CD4-positive, CD25-positive, alpha-beta regulatory T cell (primary cell): ENCODE measurements around the gene BAG5. TPM values are rescaled to one million over a fixed set of nuclear protein-coding genes. Genes with fewer than 3 reads are reported as not detected.
"Not testable (repeated sequence)": the region's sequence is repeated elsewhere in the genome, so short reads cannot be mapped to it uniquely, and the experiment has no call there.

ENCODE experiments used
- ATAC-seq, 2 donors: fragments of 150-1000 bp; cut with Tn5 transposase; one replicate each; pipeline ENCODE4 v1.10.0; 2021; ENCODE audit warnings: low read depth in 2 of 2, moderate number of reproducible peaks in 2 of 2, moderate library complexity in 1 of 2
- DNase-seq, 3 donors: peaks; one replicate each; pipeline versions ENCODE4 v3.0.0 to v3.0.0-alpha.2; 2012 to 2022; ENCODE audit warnings: mixed read lengths in 1 of 3
- H3K27ac ChIP-seq: one replicate; pipeline ENCODE4 v1.7.0; 2013; ENCODE audit warnings: mild to moderate bottlenecking, low read length; ENCODE audit not compliant: insufficient read depth, poor library complexity, severe bottlenecking
- H3K27me3 ChIP-seq: one replicate; pipeline ENCODE4 v1.7.0; 2013; ENCODE audit warnings: low read length; ENCODE audit not compliant: control insufficient read depth, insufficient read depth
- H3K36me3 ChIP-seq: one replicate; pipeline ENCODE4 v1.7.0; 2013; ENCODE audit warnings: mild to moderate bottlenecking, low read length, moderate library complexity; ENCODE audit not compliant: control insufficient read depth, insufficient read depth
- H3K4me1 ChIP-seq: 2 replicates; pipeline ENCODE4 v1.7.0; 2013; ENCODE audit warnings: mild to moderate bottlenecking, low read length; ENCODE audit not compliant: insufficient read depth, control insufficient read depth, poor library complexity, severe bottlenecking
- H3K4me3 ChIP-seq: one replicate; pipeline ENCODE4 v1.7.0; 2013; ENCODE audit warnings: low read depth, mild to moderate bottlenecking, low read length, moderate library complexity
- H3K9me3 ChIP-seq, 2 experiments: 1 replicate in 1 of 2; 2 replicates in 1 of 2; pipeline ENCODE4 v1.7.0; 2013; ENCODE audit warnings: low read length in 2 of 2, mild to moderate bottlenecking in 1 of 2, moderate library complexity in 1 of 2; ENCODE audit not compliant: control insufficient read depth in 2 of 2
- H3K27ac Mint-ChIP-seq, 3 donors: one replicate each; pipeline ENCODE4 v1.8.0; 2020 to 2022; ENCODE audit warnings: mild to moderate bottlenecking in 3 of 3, mixed read lengths in 3 of 3, moderate library complexity in 2 of 3
- H3K27me3 Mint-ChIP-seq: one replicate; pipeline ENCODE4 v1.8.0; 2022; ENCODE audit warnings: mild to moderate bottlenecking, mixed read lengths
- H3K36me3 Mint-ChIP-seq: one replicate; pipeline ENCODE4 v1.8.0; 2020; ENCODE audit warnings: mixed read lengths
- H3K4me1 Mint-ChIP-seq, 4 donors: one replicate each; pipeline ENCODE4 v1.8.0; 2020 to 2022; ENCODE audit warnings: mixed read lengths in 4 of 4, mild to moderate bottlenecking in 1 of 4
- H3K4me3 Mint-ChIP-seq, 4 donors: one replicate each; pipeline ENCODE4 v1.8.0; 2020 to 2022; ENCODE audit warnings: mild to moderate bottlenecking in 4 of 4, mixed read lengths in 4 of 4, moderate library complexity in 3 of 4
- H3K9me3 Mint-ChIP-seq, 7 donors: one replicate each; pipeline ENCODE4 v1.8.0; 2020 to 2022; ENCODE audit warnings: mixed read lengths in 7 of 7, mild to moderate bottlenecking in 3 of 7, moderate library complexity in 2 of 7
- polyA plus RNA-seq, 4 donors: library from polyadenylated mRNA; unstranded; fragments of 300-500 nt; fragmentation: Illumina TruSeq; gene quantifications; one replicate each; pipeline ENCODE4 v1.2.3, GENCODE V29; 2021
- total RNA-seq: library from RNA; stranded (reverse); gene quantifications from one replicate; pipeline ENCODE4 v1.2.3, GENCODE V29; 2022

Gene BAG5
- total and polyA plus RNA-seq, 5 donors from 2014 or later: 31.8 to 42.4 (median 38.8) TPM

DNA sequence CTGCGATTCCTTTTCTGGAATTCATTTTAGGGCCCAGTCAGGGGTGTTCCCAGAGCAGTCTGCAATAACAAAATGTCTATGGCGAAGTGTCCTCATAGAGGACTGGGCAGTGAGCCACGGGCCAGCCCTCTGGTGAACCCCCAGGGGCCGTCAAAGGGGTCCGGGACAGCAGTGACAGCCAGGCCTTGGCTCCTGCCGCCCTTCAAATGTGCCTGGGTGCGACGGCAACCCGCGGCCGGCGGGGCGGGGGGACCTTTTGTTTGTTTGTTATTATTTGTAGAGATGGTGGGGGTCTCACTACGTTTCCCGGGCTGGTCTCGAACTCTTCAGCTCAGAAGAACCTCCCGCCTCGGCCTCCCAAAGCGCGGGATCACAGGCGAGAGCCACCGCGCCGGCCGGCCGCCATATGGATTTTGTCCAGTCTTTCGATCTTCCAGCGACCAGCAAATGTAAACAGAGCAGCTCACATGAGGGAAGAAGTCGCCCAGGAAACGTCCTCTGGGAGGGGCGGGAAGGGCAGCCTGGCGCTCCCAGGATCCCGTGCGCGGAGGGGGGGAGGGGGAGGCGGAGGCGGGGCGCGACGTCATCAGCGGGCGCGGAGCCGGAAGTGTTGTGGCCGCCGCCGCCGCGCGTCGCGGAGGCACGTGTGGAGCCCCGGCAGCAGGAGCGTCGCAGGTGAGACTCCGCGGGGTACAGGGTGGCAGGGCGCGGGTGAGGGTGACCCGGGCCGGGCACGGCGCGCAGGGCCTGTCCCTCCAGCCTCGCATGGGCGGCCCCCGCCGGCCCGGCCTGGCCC lies 33.7 kb downstream of the BAG5 start, which contains the start of gene TRMT61A:
Gene TRMT61A (plus strand): TSS at position 610 of the 796 bp plus-strand sequence. CDS start 783 bp downstream, outside the sequence.
- Histone ChIP-seq H3K4me3 (peak within 1 kb of the TSS; percentile 78), H3K27me3 (no peaks in the 10 kb centered on the region), H3K36me3 (no peaks in the 10 kb centered on the region), H3K9me3 (no peaks in the 10 kb centered on the region), H3K4me1 (peaks cover 29% of the 10 kb centered on the region), H3K27ac (peak within 1 kb of the TSS; percentile 83)
- peaks cover 0 to 3% (median 0%) of the 10 kb centered on the region in 7 donors for H3K9me3 Mint-ChIP-seq
- H3K4me1 Mint-ChIP-seq: peaks cover 0 to 46% (median 14%) of the 10 kb centered on the region in 4 donors
- no peaks in the 10 kb centered on the region for H3K36me3 Mint-ChIP-seq
- peak within 1 kb of the TSS; percentile 90 to 95 (median 91) for H3K4me3 Mint-ChIP-seq
- H3K27ac Mint-ChIP-seq: peak within 1 kb of the TSS; percentile 92 to 98 (median 97)
- DNase-seq (peak; percentile 73 to 84 (median 78)), ATAC-seq (peak; percentile 78 to 81)
- peaks cover 22% of the 10 kb centered on the region for H3K27me3 Mint-ChIP-seq

DNA sequence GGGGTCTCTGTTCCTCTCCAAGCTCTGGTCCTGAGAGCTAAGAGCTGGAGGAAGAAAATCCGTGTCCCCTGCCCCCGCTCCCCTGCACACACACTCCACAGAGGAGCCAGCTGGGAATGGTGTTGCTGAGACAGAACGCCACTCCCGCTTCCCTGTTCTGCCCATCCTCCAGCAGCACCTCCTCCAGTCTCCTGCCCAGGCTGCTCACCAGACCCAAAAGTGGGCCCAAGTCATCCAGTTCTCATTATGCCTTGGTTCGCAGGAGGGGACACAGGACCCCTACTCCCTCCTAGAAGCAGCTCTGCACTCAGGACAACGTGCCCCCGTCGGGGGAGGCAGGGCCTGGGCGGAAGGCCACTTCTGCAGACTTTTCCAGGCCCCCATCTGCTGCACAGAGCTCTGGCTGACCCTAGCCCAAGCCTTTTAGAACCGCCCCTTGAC lies 34.3 kb downstream of the BAG5 start:
- Histone ChIP-seq H3K36me3 (no peaks in the 10 kb centered on the region), H3K9me3 (no peaks in the 10 kb centered on the region), H3K4me3 (peak overlapping the region; percentile 59), H3K27ac (peak overlapping the region; percentile 83), H3K4me1 (peaks cover 29% of the 10 kb centered on the region), H3K27me3 (no peaks in the 10 kb centered on the region)
- peak overlapping the region; percentile 62 to 95 (median 91) for H3K4me3 Mint-ChIP-seq
- peak overlapping the region; percentile 76 to 97 (median 92) for H3K27ac Mint-ChIP-seq
- H3K27me3 Mint-ChIP-seq: peaks cover 28% of the 10 kb centered on the region
- peaks cover 0 to 3% (median 0%) of the 10 kb centered on the region in 7 donors for H3K9me3 Mint-ChIP-seq
- ATAC-seq (no peak), DNase-seq (no peak)
- H3K36me3 Mint-ChIP-seq: no peaks in the 10 kb centered on the region
- H3K4me1 Mint-ChIP-seq: peaks cover 0 to 50% (median 14%) of the 10 kb centered on the region in 4 donors

DNA sequence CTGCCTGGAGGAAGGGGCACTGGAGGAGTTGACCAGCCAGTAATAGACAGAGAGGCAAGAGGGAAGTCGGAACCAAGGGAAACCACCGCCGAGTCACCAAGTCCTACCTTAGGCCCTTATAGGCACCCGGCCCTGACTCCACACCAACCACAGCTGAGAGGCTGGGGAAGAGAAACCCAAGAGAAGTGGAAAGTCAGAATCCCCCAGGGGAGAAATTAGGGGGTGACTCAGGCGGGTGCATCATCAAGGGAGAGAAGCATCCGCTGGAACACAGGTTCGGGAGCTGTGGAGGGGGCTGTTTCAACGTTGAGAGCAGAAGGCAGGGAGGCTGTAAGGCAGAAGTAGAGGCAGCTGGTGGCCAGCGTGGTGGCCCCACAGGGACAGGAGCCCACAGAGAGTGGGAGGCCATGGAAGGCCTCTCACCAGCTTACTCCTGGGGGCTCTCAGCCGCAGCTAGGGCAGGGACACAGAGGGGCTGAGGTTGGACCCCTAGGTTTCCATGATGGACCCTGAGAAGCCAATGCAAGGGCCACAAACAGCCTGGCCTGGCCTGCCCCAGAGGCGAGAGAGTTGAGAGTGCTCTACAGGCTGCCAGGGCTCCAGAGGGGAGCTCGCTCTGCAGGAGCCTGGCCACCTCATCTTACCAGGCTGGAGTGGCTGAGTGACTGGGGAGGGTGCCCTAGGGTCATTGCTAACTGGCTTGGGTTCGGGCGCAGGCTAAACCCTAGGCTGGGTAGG lies 34.9 kb downstream of the BAG5 start:
- no peak for DNase-seq
- Mint-ChIP-seq H3K9me3 (peaks cover 0 to 3% (median 0%) of the 10 kb centered on the region in 7 donors), H3K27ac (peak overlapping the region in 2 of 3 donors; percentile 31 to 57), H3K4me1 (peaks cover 0 to 50% (median 14%) of the 10 kb centered on the region in 4 donors), H3K36me3 (no peaks in the 10 kb centered on the region), H3K27me3 (peaks cover 28% of the 10 kb centered on the region), H3K4me3 (peak overlapping the region; percentile 62 to 95 (median 91))
- Histone ChIP-seq H3K9me3 (no peaks in the 10 kb centered on the region), H3K36me3 (no peaks in the 10 kb centered on the region), H3K4me1 (peaks cover 34% of the 10 kb centered on the region), H3K4me3 (no peak overlapping the region), H3K27ac (no peak overlapping the region), H3K27me3 (no peaks in the 10 kb centered on the region)
- ATAC-seq: peak; percentile 29 to 33

DNA sequence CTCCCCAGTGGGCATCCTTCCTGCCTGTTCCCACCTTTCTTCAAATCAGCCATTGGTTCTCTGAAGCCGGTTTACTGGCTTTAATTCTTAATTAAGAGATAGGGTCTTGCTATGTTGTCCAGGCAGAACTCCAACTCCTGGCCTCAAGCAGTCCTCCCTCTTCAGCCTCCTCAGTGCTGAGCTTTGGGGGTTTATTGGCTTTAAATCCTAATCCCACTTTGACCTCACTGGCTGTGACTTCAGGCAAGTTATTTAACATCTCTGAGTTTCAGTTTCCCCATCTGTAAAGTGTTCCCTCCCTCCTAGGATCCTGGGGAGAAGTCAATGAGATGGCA lies 35.6 kb downstream of the BAG5 start:
- ATAC-seq (no peak), DNase-seq (no peak)
- H3K4me1 Mint-ChIP-seq: peaks cover 0 to 50% (median 14%) of the 10 kb centered on the region in 4 donors
- peaks cover 28% of the 10 kb centered on the region for H3K27me3 Mint-ChIP-seq
- Histone ChIP-seq H3K36me3 (no peaks in the 10 kb centered on the region), H3K27ac (no peak overlapping the region), H3K9me3 (no peaks in the 10 kb centered on the region), H3K4me3 (no peak overlapping the region), H3K4me1 (peaks cover 39% of the 10 kb centered on the region), H3K27me3 (no peaks in the 10 kb centered on the region)
- no peaks in the 10 kb centered on the region for H3K36me3 Mint-ChIP-seq
- H3K27ac Mint-ChIP-seq: peak overlapping the region in 1 of 3 donors; percentile 31
- H3K9me3 Mint-ChIP-seq: peaks cover 0 to 3% (median 0%) of the 10 kb centered on the region in 7 donors
- H3K4me3 Mint-ChIP-seq: peak overlapping the region; percentile 62 to 95 (median 91)

DNA sequence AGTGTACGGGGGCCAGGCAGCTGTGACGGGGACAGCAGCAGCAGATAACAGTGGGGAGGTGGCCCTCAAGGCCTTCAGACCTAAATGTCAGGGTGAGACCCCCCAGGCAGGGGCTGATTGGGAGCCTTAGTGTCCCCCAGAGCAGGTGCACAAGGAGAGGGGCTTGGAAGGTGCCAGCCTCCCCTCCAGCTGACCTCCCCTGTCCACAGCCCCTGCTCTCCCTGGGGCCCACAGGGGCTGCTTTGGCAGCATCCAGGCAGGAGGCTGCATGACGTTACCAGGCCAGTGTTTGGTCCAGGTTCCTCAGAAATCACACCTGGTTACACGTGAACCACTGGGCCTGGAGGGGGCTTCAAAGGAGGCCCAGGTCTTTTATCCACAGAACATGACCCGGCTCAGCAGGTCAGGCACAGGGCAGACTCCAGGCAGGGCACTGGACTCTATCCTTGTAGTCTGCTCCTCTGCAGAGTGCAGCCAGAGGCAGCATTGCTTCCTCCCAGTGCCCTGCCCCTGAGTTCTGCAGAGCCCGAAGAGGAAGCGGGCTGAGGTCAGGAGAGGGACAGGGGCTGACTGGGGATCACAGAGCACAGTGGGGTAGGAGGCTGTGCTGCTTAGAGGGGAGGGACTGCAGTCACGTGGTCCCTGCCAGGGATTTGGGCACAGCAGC lies 36.1 kb downstream of the BAG5 start:
- Mint-ChIP-seq H3K27ac (no peak overlapping the region), H3K27me3 (peaks cover 28% of the 10 kb centered on the region), H3K9me3 (peaks cover 0 to 3% (median 0%) of the 10 kb centered on the region in 7 donors), H3K36me3 (no peaks in the 10 kb centered on the region), H3K4me1 (peaks cover 0 to 47% (median 14%) of the 10 kb centered on the region in 4 donors), H3K4me3 (peak overlapping the region in 2 of 4 donors; percentile 51 to 82)
- H3K9me3 ChIP-seq: no peaks in the 10 kb centered on the region
- no peak overlapping the region for H3K27ac ChIP-seq
- no peaks in the 10 kb centered on the region for H3K36me3 ChIP-seq
- ATAC-seq (no peak), DNase-seq (no peak)
- H3K4me3 ChIP-seq: no peak overlapping the region
- H3K4me1 ChIP-seq: peaks cover 43% of the 10 kb centered on the region
- no peaks in the 10 kb centered on the region for H3K27me3 ChIP-seq

DNA sequence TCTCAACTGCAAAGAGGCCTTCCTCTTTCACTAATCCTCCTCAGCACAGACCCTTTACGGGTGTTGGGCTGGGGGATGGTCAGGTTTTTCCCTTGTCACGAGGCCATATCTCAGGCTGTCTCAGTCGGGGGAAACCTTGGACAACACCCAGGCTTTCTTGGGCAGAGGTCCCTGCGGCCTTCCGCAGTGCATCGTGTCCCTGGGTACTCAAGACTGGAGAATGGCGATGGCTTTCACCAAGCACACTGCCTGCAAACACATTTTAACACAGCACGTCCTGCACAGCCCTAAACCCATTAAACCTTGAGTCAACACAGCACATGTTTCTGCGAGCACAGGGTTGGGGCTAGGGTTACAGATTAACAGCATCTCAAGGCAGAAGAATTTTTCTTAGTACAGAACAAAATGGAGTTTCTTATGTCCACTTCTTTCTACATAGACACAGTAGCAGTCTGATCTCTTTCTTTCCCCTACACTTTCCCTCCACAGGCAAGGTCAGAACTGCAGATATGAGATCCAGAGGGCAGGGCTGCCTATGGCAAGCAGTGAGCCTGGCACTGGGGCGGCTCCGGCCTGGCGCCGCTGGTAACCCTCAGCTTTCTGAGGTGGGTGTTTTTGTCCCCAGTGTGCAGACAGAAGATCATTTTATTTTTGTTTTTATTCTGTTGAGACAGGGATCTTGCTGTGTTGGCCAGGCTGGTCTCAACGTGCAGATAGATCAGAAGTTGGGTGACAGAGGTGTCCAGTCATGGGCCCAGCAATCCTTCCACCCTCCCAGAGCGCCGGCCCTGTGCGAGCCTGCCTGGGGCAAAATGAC lies 36.8 kb downstream of the BAG5 start:
- H3K27me3 ChIP-seq, H3K27ac ChIP-seq, H3K27ac Mint-ChIP-seq, DNase-seq, H3K9me3 Mint-ChIP-seq, ATAC-seq, H3K36me3 Mint-ChIP-seq, H3K4me3 ChIP-seq, H3K36me3 ChIP-seq, H3K9me3 ChIP-seq: not testable (repeated sequence)
- peaks cover 42% of the 10 kb centered on the region for H3K4me1 ChIP-seq
- peaks cover 0 to 40% (median 13%) of the 10 kb centered on the region in 4 donors for H3K4me1 Mint-ChIP-seq
- H3K4me3 Mint-ChIP-seq: peak overlapping the region in 3 of 4 donors; percentile 28 to 82 (median 51)
- peaks cover 28% of the 10 kb centered on the region for H3K27me3 Mint-ChIP-seq
